GM18507 (cell line): ENCODE measurements around the gene BCAT1.
A peak's percentile ranks its signal among the peaks of the same experiment; 100 is the strongest.
"Not testable (repeated sequence)": the region's sequence is repeated elsewhere in the genome, so short reads cannot be mapped to it uniquely, and the experiment has no call there.

ENCODE experiments used
- DNase-seq: peaks from one replicate; pipeline ENCODE4 v3.0.0; 2011; ENCODE audit warnings: low read depth; ENCODE audit not compliant: insufficient read length; ENCODE audit errors: extremely low spot score
- FAIRE-seq: peaks from 2 replicates; lab custom pipeline; 2011; peaks lifted over from hg19 to GRCh38; lab: Jason Lieb, UNC

BCAT1 gene

DNA sequence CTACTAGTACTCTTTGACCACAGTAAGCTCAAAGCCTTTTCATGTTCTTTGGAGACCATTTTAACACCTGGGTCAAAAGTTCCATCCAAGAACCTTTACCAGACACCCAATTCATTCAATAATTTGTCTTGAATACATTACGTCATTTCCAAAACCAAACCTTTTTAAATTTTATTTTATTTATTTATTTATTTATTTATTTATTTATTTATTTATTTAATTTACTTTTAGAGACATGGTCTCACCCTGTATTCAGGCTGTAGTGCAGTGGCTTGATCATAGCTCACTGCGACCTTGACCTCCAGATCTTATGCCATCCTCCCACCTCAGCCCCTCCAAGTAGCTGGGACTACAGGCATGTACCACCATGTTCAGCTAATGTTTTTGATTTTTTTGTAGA is 113.5 kb downstream of the BCAT1 start:
- FAIRE-seq (no peak), DNase-seq (no peak)

DNA sequence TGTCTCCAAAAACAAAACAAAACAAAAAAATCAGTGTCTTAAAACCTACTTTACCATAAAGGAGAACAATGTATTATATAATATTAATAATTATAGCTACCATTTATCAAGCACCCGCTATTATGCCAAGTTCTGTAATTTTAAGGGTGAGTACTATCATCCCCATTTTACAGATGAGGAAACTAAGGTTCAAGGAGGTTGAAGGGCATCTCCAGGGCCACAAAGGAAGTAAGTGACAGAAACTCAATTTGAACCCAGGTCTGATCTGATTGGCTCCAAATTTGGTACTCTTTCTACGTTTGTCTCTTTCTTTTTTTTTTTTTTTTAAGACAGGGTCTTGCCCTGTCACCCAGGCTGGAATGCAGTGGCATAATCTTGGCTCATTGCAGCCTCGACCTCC is 115.4 kb downstream of the BCAT1 start:
- FAIRE-seq: no peak

GRCh38 chr12:24823808-24824515 is 124.9 kb downstream of the BCAT1 start:
- no peak for DNase-seq
- FAIRE-seq: peak; percentile 72

More for the DNA sequence above, 115.4 kb downstream of the BCAT1 start:
- DNase-seq: no peak

DNA sequence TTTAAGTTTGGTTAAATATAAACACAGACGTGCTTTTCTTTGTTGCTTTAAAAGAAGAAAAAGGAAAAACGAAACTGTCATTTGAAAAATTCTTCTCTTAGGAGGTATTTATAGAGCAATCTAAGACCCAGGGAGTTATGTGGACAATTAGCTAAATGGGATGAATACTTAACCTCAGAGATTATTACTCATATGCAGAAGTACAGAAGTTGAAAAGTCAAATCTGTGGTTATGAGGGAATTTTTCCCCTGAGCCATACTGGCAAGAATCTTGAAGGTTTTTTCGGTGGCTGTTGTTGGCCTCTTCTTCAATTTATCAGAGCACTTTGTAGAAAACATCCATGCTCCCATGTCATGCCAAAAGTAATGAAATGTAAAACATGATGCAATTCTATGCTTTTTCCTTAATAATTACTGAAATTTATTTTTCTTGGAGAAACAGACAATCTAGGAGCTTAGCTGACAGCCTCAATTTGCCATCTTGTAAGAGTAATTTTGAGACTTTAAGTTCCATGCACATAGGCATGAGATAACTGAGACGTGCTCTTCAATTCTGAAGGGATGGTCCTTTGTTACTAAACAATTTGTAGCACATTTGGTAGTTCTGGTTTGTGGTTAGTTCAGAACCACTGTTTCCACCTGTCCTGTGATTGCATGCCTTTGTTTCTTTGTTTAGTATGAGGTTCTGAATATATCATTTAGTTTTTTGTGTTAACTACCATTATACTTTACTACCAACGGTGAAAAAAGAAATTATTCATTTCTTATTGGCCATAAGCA is 126.6 kb downstream of the BCAT1 start:
- DNase-seq (no peak), FAIRE-seq (peak; percentile 90)

- DNase-seq (no peak), FAIRE-seq (no peak)
Observed at GRCh38 chr12:24821691-24822090, 127.2 kb downstream of the BCAT1 start.

GRCh38 chr12:24820872-24821271 is 128.0 kb downstream of the BCAT1 start:
- DNase-seq (no peak), FAIRE-seq (no peak)

- FAIRE-seq (no peak), DNase-seq (no peak)
Observed at GRCh38 chr12:24818351-24818750, 130.6 kb downstream of the BCAT1 start.

GRCh38 chr12:24815114-24815423 is 133.8 kb downstream of the BCAT1 start:
- FAIRE-seq (peak; percentile 83), DNase-seq (no peak)

- FAIRE-seq: no peak
- no peak for DNase-seq
Observed at GRCh38 chr12:24814379-24815113, 134.4 kb downstream of the BCAT1 start.

DNA sequence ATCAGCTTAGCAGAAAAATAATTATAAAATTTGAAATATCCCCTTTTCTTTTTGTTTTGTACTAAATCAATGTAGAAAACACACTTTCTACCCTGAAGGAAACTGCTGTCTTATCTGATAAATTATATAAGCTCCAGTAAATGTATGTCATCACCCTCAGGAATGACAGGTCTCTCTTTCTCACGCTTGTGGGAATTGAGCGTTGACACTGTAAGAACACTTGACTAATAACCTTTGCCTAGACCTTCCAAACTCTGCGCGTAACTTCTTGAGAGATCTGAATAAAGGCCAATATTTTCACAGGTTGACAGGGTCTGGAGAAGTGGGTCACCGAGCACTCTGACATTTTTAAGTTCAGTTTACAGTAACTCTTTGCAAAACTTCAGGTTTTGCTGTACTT is 138.5 kb downstream of the BCAT1 start:
- DNase-seq: no peak
- FAIRE-seq: no peak

- DNase-seq, FAIRE-seq: not testable (repeated sequence)
Observed at GRCh38 chr12:24809306-24809705, 139.6 kb downstream of the BCAT1 start.

- DNase-seq (no peak), FAIRE-seq (no peak)
Observed at GRCh38 chr12:24808651-24809050, 140.2 kb downstream of the BCAT1 start.

DNA sequence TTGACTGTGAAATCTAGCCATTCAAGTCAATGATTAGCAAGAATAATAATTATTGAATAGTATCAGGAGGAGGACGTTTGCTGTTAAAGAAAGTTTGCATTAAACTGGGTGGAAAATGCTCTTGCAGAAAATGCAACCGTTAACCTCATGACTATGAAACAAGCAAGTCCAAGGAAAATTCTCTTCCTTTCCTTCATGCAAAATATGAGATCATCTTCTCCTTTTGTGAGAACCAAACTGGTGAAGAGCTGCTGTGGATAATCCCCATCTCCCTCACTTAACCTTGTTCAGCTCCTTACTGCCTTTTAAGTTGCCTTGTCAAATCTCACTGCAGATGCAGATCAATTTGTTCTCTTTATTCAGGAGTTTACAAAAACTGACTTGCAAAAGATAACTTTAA is 142.5 kb downstream of the BCAT1 start:
- no peak for DNase-seq
- no peak for FAIRE-seq

GRCh38 chr12:24803430-24804245 is 145.3 kb downstream of the BCAT1 start:
- DNase-seq: no peak
- no peak for FAIRE-seq

GRCh38 chr12:24798335-24798734 is 150.6 kb downstream of the BCAT1 start:
- peak; percentile 89 for FAIRE-seq

GRCh38 chr12:24797901-24798300 is 151.0 kb downstream of the BCAT1 start:
- DNase-seq: no peak

More at GRCh38 chr12:24798335-24798734, 150.6 kb downstream of the BCAT1 start:
- DNase-seq: no peak

GRCh38 chr12:24796876-24797275 is 152.0 kb downstream of the BCAT1 start:
- FAIRE-seq (no peak), DNase-seq (no peak)

More at GRCh38 chr12:24797901-24798300, 151.0 kb downstream of the BCAT1 start:
- peak; percentile 66 for FAIRE-seq

GRCh38 chr12:24795699-24796347 is 153.1 kb downstream of the BCAT1 start:
- DNase-seq (no peak), FAIRE-seq (no peak)

DNA sequence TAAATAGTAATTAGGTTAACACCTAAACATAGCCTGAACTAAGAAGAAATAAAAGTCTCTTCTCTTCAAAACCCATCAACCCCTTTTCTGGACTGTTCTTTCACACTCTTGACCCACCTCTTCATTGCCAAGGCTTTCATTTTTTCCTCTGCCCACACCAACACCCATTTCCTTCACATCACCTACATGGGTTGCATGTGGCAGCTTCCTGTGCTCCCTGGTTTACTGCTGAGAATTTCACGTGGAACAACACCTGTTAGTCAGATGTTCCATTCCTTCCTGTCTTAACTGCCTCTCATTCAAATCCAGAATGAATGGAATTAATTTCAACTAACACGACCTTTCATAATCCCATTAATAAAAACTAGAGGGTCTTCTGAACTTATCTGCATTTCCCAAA is 157.3 kb downstream of the BCAT1 start:
- no peak for DNase-seq
- FAIRE-seq: no peak
